Fibroblast of lung (primary cell): ENCODE results near the gene CEP85.

Source experiments
- EZH2 ChIP-seq: IDR thresholded peaks from 2 replicates; pipeline ENCODE4 v1.5.1; 2012; ENCODE audit warnings: low read length, control low read depth, mild to moderate bottlenecking; ENCODE audit errors: missing control alignments
- TF ChIP-seq, protein P1 (sequence below), 2 donors: IDR thresholded peaks in 1 of 2; conservative IDR thresholded peaks in 1 of 2; 1 replicate in 1 of 2; 2 replicates in 1 of 2; pipeline ENCODE4 v1.5.1; 2011 to 2012; ENCODE audit warnings: low read length in 2 of 2, control low read depth in 1 of 2, inconsistent platforms in 1 of 2, low read depth in 1 of 2, mild to moderate bottlenecking in 1 of 2

DNA sequence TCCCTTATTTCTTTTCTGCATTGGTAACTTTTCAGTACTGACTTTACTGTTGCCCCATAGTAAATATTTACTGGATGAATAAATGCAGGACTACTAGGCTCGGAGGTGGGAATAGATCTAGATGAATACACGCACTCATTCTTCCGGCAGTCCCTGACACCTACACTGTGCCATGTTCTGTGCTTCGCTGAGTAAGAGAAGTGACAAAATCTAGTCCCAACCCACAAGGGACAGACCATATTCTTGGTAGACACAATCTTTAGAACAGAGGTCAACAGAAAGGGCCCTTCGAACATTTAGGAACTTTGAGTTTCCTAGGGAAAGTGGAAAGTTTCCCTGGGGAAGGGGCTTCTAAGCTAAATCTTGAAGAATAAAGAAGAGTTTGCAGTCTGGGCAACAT lies 80.5 kb downstream of the CEP85 start:
- no peak for TF ChIP-seq EZH2
- TF ChIP-seq, protein P1, sequence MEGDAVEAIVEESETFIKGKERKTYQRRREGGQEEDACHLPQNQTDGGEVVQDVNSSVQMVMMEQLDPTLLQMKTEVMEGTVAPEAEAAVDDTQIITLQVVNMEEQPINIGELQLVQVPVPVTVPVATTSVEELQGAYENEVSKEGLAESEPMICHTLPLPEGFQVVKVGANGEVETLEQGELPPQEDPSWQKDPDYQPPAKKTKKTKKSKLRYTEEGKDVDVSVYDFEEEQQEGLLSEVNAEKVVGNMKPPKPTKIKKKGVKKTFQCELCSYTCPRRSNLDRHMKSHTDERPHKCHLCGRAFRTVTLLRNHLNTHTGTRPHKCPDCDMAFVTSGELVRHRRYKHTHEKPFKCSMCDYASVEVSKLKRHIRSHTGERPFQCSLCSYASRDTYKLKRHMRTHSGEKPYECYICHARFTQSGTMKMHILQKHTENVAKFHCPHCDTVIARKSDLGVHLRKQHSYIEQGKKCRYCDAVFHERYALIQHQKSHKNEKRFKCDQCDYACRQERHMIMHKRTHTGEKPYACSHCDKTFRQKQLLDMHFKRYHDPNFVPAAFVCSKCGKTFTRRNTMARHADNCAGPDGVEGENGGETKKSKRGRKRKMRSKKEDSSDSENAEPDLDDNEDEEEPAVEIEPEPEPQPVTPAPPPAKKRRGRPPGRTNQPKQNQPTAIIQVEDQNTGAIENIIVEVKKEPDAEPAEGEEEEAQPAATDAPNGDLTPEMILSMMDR (conservative IDR thresholded peaks at IDR 0.05 in 1 of 2, IDR thresholded peaks at IDR 0.05 in 1 of 2; ENCODE audit: low read depth in 1 of 2, low read length in 2 of 2) = no peak
